Upper lobe of left lung (tissue), 6 donors: Measurements from ENCODE around the gene RPUSD2. TPM values are rescaled to one million over a fixed set of nuclear protein-coding genes. Genes with fewer than 3 reads are reported as not detected.

Experiments used
- ATAC-seq, 2 donors: fragments of 200-7000 bp; cut with Tn5 transposase; one replicate each; pipeline ENCODE4 v1.9.1; 2022; ENCODE audit warnings: mild to moderate bottlenecking in 2 of 2, moderate library complexity in 2 of 2; ENCODE audit not compliant: low FRiP score in 2 of 2
- DNase-seq, 2 donors: peaks; one replicate each; pipeline ENCODE4 v3.0.0-alpha.2; 2019 to 2020
- H3K27ac ChIP-seq, 4 donors: fragments of 200-600 bp; sonication (generic); one replicate each; pipeline ENCODE4 v1.5.1; 2016 to 2019
- H3K27me3 ChIP-seq, 4 donors: fragments of 200-600 bp; sonication (generic); one replicate each; pipeline ENCODE4 v1.5.1; 2017 to 2019
- H3K36me3 ChIP-seq, 4 donors: fragments of 200-600 bp; sonication (generic); one replicate each; pipeline ENCODE4 v1.5.1; 2016 to 2019
- H3K4me1 ChIP-seq, 4 donors: fragments of 200-600 bp; sonication (generic); one replicate each; pipeline ENCODE4 v1.5.1; 2018 to 2019
- H3K4me3 ChIP-seq, 4 donors: fragments of 200-600 bp; sonication (generic); one replicate each; pipeline ENCODE4 v1.5.1; 2017 to 2019; ENCODE audit warnings: mild to moderate bottlenecking in 2 of 4, moderate library complexity in 1 of 4
- H3K9me3 ChIP-seq, 4 donors: fragments of 200-600 bp; sonication (generic); one replicate each; pipeline ENCODE4 v1.5.1; 2018 to 2019
- EP300 ChIP-seq, 4 donors: sonication (generic); formaldehyde crosslinking; IDR thresholded peaks; one replicate each; pipeline ENCODE4 v1.5.1; 2017; ENCODE audit warnings: antibody characterized with exemption in 4 of 4, control low read depth in 2 of 4
- POLR2A ChIP-seq, 4 donors: fragments of 450-650 bp; IDR thresholded peaks; one replicate each; pipeline ENCODE4 v1.5.1; 2016 to 2017; ENCODE audit warnings: antibody characterized with exemption in 4 of 4, mild to moderate bottlenecking in 2 of 4
- POLR2AphosphoS5 ChIP-seq, 2 donors: sonication (generic); formaldehyde crosslinking; IDR thresholded peaks; one replicate each; pipeline ENCODE4 v1.5.1; 2017; ENCODE audit warnings: antibody characterized with exemption in 2 of 2
- WGBS, 2 donors: methylation state at CpG; one replicate each; pipeline ENCODE4 v1.1.5; 2017 to 2018; 5-methylcytosine and 5-hydroxymethylcytosine counted together
- total RNA-seq, 6 donors: library from RNA; depleted of rRNA in 4 of 6; stranded (reverse); fragments of >200 nt in 4 of 6; gene quantifications; one replicate each; pipeline versions ENCODE4 v1.1.0 to v1.2.1, GENCODE V29; 2016 to 2021
- TF ChIP-seq, protein P1 (sequence below), 6 experiments: fragments of 450-650 bp in 4 of 6; fragments of 200-600 bp in 2 of 6; sonication (generic) in 2 of 6; IDR thresholded peaks; one replicate each; pipeline ENCODE4 v1.5.1; 2016 to 2019; ENCODE audit warnings: antibody characterized with exemption in 6 of 6
- donor health status: DM: no; HTN: no; CAD: no; lungs with moderate emphysema.
- donor health status: DM: no; HTN: yes; CAD: no; lungs with severe emphysema.

Gene RPUSD2
- total RNA-seq, 6 donors from 2014 or later = 3.1 to 11.6 (median 7.8) TPM

DNA sequence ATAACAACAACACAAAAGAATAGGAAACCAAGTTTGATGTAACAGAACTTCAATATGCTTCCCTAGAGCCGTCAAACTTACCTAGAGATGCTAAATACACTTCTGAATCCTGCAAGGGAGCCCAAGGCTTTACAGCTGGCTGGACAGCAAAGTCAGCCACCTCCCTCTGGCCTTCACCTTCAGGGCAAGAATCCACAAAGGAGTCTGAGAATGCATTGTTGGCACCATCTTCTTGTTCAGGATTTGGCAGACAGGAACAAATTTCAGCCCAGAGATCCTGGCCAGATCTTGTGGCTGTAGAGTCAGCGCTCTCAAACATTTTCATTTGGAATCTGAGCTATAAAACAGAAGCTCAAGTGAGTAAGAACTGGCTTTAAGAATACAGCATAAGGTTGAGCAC is 6.4 kb upstream of the RPUSD2 start:
- Histone ChIP-seq H3K9me3 (no peaks in the 10 kb centered on the region), H3K27me3 (peaks cover 0 to 4% (median 0%) of the 10 kb centered on the region in 4 donors), H3K4me1 (peaks cover 8 to 24% (median 15%) of the 10 kb centered on the region in 4 donors), H3K27ac (no peak overlapping the region), H3K4me3 (no peak overlapping the region), H3K36me3 (peaks cover 0 to 20% (median 0%) of the 10 kb centered on the region in 4 donors)
- TF ChIP-seq POLR2AphosphoS5 (IDR thresholded peaks at IDR 0.05) = no peak
- no peak for TF ChIP-seq POLR2A (IDR thresholded peaks at IDR 0.05)
- TF ChIP-seq, protein P1, sequence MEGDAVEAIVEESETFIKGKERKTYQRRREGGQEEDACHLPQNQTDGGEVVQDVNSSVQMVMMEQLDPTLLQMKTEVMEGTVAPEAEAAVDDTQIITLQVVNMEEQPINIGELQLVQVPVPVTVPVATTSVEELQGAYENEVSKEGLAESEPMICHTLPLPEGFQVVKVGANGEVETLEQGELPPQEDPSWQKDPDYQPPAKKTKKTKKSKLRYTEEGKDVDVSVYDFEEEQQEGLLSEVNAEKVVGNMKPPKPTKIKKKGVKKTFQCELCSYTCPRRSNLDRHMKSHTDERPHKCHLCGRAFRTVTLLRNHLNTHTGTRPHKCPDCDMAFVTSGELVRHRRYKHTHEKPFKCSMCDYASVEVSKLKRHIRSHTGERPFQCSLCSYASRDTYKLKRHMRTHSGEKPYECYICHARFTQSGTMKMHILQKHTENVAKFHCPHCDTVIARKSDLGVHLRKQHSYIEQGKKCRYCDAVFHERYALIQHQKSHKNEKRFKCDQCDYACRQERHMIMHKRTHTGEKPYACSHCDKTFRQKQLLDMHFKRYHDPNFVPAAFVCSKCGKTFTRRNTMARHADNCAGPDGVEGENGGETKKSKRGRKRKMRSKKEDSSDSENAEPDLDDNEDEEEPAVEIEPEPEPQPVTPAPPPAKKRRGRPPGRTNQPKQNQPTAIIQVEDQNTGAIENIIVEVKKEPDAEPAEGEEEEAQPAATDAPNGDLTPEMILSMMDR (IDR thresholded peaks at IDR 0.05) = no peak
- TF ChIP-seq EP300 (IDR thresholded peaks at IDR 0.05) = no peak
- ATAC-seq = no peak
- DNase-seq = no peak
- 85 to 98% methylated on average over 2 of the region's 2 CpGs for WGBS, 2 donors

DNA sequence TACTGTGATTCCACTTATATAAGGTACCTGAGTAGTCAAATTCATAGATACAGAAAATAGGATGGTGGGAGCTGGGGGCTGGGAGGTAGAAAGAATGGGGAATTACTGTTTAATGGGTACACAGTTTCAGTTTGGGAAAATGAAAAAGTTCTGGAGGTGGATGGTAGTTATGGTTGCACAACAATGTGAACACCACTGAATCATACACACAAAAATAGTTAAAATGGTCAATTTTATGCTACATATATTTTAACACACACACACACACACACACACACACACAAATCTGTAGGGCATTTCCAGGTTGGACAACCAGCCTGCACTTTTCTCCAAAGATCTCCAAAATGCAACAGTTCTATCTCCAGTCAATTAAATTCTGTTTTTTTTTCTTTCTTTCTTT is 5.7 kb upstream of the RPUSD2 start:
- no peak overlapping the region for H3K4me3 ChIP-seq

DNA sequence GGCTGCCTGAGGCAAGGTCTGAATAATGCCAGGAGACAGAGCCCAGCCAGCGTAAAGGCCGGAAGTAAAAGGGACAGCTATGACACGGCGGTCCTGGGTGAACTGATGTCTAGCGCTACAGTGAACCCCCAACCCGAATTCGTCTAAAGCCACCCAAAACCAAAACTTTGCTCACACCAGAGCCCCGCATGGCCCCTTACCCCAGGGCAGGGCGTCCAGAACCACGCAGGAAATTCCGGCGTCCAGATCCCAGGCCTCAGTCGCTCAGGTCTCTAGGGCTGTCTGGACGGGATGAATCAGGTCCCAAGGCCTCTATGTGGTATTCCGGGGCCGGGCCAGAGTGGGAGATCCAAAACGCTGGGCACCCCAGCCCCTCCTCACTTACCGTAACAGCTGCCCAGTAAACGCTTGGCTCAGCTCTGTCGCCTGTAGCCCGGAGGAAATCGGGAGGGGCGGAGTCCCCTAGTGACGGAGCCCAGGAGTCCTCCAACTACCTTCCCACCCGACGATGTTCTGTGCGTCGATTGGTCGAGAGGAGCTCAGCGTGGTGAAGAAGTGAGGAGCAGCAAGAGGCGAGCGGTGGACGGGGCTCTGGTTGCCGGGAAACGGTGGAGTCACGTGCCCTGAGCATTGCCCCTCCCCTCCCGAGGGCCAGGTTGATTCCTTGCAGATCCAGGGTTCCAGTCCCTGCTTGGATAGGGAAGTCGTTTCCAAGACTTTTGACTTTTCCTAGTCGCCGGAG is 4.3 kb upstream of the RPUSD2 start, which contains the start of gene CCDC32:
TSS of gene CCDC32 (minus strand) at position 452 of the 742 bp plus-strand sequence. CDS start 2,027 bp downstream, outside the sequence.
- H3K4me3 ChIP-seq = peak within 1 kb of the TSS; percentile 63 to 85 (median 80)
- H3K27me3 ChIP-seq = peaks cover 0 to 4% (median 0%) of the 10 kb centered on the region in 4 donors
- DNase-seq = peak; percentile 92 to 100
- peak; percentile 98 to 99 for ATAC-seq
- peak; percentile 81 to 84 for TF ChIP-seq POLR2AphosphoS5 (IDR thresholded peaks at IDR 0.05)
- TF ChIP-seq POLR2A (IDR thresholded peaks at IDR 0.05) = peak in 3 of 4 donors; percentile 70 to 90 (median 71)
- TF ChIP-seq, protein P1 (IDR thresholded peaks at IDR 0.05) = peak in 1 of 6 experiments; percentile 29
- TF ChIP-seq EP300 (IDR thresholded peaks at IDR 0.05) = no peak
- peak within 1 kb of the TSS; percentile 88 to 95 (median 92) for H3K27ac ChIP-seq
- peaks cover 0 to 20% (median 0%) of the 10 kb centered on the region in 4 donors for H3K36me3 ChIP-seq
- no peaks in the 10 kb centered on the region for H3K9me3 ChIP-seq
- WGBS, 2 donors = 0 to 1% methylated on average over 14 to 32 of the region's 40 CpGs
- peaks cover 15 to 34% (median 21%) of the 10 kb centered on the region in 4 donors for H3K4me1 ChIP-seq

More for the DNA sequence above, 5.7 kb upstream of the RPUSD2 start:
- TF ChIP-seq POLR2A (IDR thresholded peaks at IDR 0.05) (no peak), EP300 (IDR thresholded peaks at IDR 0.05) (no peak), POLR2AphosphoS5 (IDR thresholded peaks at IDR 0.05) (no peak)
- TF ChIP-seq, protein P1 (IDR thresholded peaks at IDR 0.05) = no peak
- Histone ChIP-seq H3K36me3 (peaks cover 0 to 20% (median 0%) of the 10 kb centered on the region in 4 donors), H3K27me3 (peaks cover 0 to 4% (median 0%) of the 10 kb centered on the region in 4 donors), H3K4me1 (peaks cover 10 to 25% (median 16%) of the 10 kb centered on the region in 4 donors), H3K9me3 (no peaks in the 10 kb centered on the region), H3K27ac (no peak overlapping the region)
- DNase-seq = no peak
- no peak for ATAC-seq

DNA sequence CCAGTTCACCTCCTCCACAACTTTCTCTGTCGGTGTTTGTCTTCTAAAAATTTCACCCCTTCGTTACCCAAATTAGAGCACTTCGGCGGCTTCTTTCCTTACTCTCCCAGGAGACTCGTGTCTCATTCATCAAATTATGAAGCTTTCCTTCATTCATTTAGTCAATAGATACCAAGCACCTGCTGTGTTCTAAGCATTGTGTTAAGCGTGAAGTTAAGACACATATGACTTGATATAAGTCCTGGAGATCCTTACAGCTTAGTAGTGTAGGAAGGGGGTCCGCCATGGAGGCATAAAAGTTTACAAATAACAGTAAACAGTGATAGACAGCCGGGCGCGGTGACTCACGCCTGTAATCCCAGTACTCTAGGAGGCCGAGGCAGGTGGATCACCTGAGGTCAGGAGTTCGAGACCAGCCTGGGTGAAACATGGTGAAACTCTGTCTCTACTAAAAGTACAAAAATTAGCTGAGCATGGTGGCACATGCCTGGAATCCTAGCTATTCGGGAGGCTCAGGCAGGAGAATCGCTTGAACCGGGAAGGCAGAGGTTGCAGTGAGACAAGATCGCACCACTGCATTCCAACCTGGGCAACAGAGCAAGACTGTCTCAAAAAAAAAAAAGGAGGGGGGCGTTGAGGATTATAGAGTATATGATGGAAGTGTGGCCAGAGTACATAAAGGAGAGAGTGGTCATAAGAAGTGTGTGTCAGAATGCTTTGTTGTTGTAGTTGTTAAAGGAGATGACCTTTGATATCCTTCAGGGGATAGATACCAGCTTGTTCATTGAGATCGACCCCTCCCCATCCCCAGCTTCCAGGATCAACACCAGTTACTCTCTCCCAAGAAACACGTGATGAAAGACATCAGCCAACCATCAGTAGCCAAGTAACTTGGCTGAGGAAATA is 3.5 kb upstream of the RPUSD2 start:
- no peak for DNase-seq
- WGBS, 2 donors = 42 to 46% methylated on average over 18 to 19 of the region's 20 CpGs
- no peaks in the 10 kb centered on the region for H3K9me3 ChIP-seq
- H3K27ac ChIP-seq = peak overlapping the region; percentile 88 to 95 (median 92)
- TF ChIP-seq POLR2AphosphoS5 (IDR thresholded peaks at IDR 0.05) (no peak), EP300 (IDR thresholded peaks at IDR 0.05) (no peak), POLR2A (IDR thresholded peaks at IDR 0.05) (no peak)
- TF ChIP-seq, protein P1 (IDR thresholded peaks at IDR 0.05) = no peak
- peaks cover 0 to 4% (median 0%) of the 10 kb centered on the region in 4 donors for H3K27me3 ChIP-seq
- ATAC-seq = no peak
- H3K4me1 ChIP-seq = peaks cover 23 to 41% (median 28%) of the 10 kb centered on the region in 4 donors
- H3K36me3 ChIP-seq = peaks cover 0 to 20% (median 0%) of the 10 kb centered on the region in 4 donors
- H3K4me3 ChIP-seq = peak overlapping the region; percentile 47 to 85 (median 71)
